ENCODE results near the gene GTPBP8. TPM values are rescaled to one million over a fixed set of nuclear protein-coding genes. Genes with fewer than 3 reads are reported as not detected.

GTPBP8 gene
- total and polyA plus RNA-seq, 2 of the 8 experiments (the other 6 are each of a cell fraction or from before 2014, with no cell fraction given): 25.8 to 27.6 TPM

GRCh38 chr3:112963683-112964082 is 27.1 kb upstream of the GTPBP8 start (continued):
- TF ChIP-seq CTCF (IDR thresholded peaks at IDR 0.05; ENCODE audit: control extremely low read depth in 1 of 3, insufficient read depth in 1 of 3, low read depth in 1 of 3, low read length in 3 of 3) (no peak), RFX5 (IDR thresholded peaks at IDR 0.05; ENCODE audit: borderline replicate concordance, low read depth, low read length) (no peak), YY1 (IDR thresholded peaks at IDR 0.05; ENCODE audit: low read depth, low read length) (no peak), RAD21 (IDR thresholded peaks at IDR 0.05 in 1 of 2, conservative IDR thresholded peaks at IDR 0.05 in 1 of 2; ENCODE audit: low read depth in 2 of 2, low read length in 2 of 2) (no peak)
